Measurements from ENCODE around the gene CAPN13. TPM values are rescaled to one million over a fixed set of nuclear protein-coding genes. Genes with fewer than 3 reads are reported as not detected.

CAPN13 gene
- polyA plus RNA-seq, 1 donor (not counting 4 experiments of a cell fraction or from before 2014, with no cell fraction given): not detected

GRCh38 chr2:30758191-30758651, 49.0 kb downstream of the CAPN13 start:
- Histone ChIP-seq H3K27me3 (ENCODE audit: control insufficient read depth, extremely low read depth, insufficient read depth, low read length) (peaks cover 12% of the 10 kb centered on the region), H3K9me3 (ENCODE audit: control insufficient read depth, low read depth, low read length) (no peaks in the 10 kb centered on the region)
- TF ChIP-seq, protein P1, sequence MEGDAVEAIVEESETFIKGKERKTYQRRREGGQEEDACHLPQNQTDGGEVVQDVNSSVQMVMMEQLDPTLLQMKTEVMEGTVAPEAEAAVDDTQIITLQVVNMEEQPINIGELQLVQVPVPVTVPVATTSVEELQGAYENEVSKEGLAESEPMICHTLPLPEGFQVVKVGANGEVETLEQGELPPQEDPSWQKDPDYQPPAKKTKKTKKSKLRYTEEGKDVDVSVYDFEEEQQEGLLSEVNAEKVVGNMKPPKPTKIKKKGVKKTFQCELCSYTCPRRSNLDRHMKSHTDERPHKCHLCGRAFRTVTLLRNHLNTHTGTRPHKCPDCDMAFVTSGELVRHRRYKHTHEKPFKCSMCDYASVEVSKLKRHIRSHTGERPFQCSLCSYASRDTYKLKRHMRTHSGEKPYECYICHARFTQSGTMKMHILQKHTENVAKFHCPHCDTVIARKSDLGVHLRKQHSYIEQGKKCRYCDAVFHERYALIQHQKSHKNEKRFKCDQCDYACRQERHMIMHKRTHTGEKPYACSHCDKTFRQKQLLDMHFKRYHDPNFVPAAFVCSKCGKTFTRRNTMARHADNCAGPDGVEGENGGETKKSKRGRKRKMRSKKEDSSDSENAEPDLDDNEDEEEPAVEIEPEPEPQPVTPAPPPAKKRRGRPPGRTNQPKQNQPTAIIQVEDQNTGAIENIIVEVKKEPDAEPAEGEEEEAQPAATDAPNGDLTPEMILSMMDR (optimal IDR thresholded peaks at IDR 0.05 in 1 of 3, IDR thresholded peaks at IDR 0.05 in 1 of 3, conservative IDR thresholded peaks at IDR 0.05 in 1 of 3; ENCODE audit: extremely low read depth in 1 of 3, insufficient read depth in 2 of 3, low read length in 3 of 3): no peak
- no peak for TF ChIP-seq EZH2 (IDR thresholded peaks at IDR 0.05; ENCODE audit: low read length)

DNA sequence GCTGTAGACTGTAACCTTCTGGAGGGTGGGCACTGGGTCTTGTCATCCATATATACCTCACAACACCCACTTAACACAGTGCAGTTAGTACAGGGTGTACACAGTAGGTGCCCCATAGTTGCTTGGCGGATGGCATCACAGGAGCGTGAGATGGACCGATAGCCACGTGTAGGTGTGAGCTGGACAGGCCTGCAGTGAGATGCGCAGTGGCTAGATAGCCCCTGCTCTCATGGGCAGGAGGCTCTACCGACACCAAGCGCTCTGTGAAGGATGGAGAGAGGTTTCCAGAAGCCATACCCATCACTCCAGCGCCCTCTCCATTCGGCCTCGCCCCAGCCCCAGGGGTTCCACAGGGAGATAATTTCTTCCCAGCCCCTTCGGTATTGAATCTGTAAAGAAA, 49.5 kb downstream of the CAPN13 start:
- Histone ChIP-seq H3K27ac (ENCODE audit: control insufficient read depth, insufficient read depth, low read length) (no peak overlapping the region), H3K27me3 (ENCODE audit: control insufficient read depth, extremely low read depth, insufficient read depth, low read length) (peaks cover 16% of the 10 kb centered on the region), H2AFZ (ENCODE audit: control insufficient read depth, low read length) (no peak overlapping the region), H3K79me2 (ENCODE audit: control insufficient read depth, insufficient read depth, low read length) (no peaks in the 10 kb centered on the region), H3K4me2 (ENCODE audit: control insufficient read depth, extremely low read depth, insufficient read depth, low read depth, low read length) (no peak overlapping the region), H3K9ac (ENCODE audit: control insufficient read depth, extremely low read depth, insufficient read depth, low read length) (no peak overlapping the region), H3K4me3 (ENCODE audit: control insufficient read depth in 2 of 3, extremely low read depth in 1 of 3, insufficient read depth in 2 of 3, low read depth in 1 of 3, low read length in 3 of 3) (no peak overlapping the region), H3K36me3 (ENCODE audit: control insufficient read depth in 2 of 2, extremely low read depth in 1 of 2, insufficient read depth in 2 of 2, low read length in 2 of 2) (no peaks in the 10 kb centered on the region), H3K9me3 (ENCODE audit: control insufficient read depth, low read depth, low read length) (no peaks in the 10 kb centered on the region), H4K20me1 (ENCODE audit: control insufficient read depth, extremely low read depth, insufficient read depth, low read length) (no peaks in the 10 kb centered on the region), H3K9me1 (ENCODE audit: control insufficient read depth, extremely low read depth, insufficient read depth, low read length) (no peaks in the 10 kb centered on the region), H3K4me1 (ENCODE audit: control insufficient read depth, extremely low read depth, insufficient read depth, low read length) (peaks cover 9% of the 10 kb centered on the region)
- no peak for FAIRE-seq
- DNase-seq (ENCODE audit: low read depth, low spot score): no peak
- TF ChIP-seq EZH2 (IDR thresholded peaks at IDR 0.05; ENCODE audit: low read length): no peak
- TF ChIP-seq, protein P1 (optimal IDR thresholded peaks at IDR 0.05 in 1 of 3, IDR thresholded peaks at IDR 0.05 in 1 of 3, conservative IDR thresholded peaks at IDR 0.05 in 1 of 3; ENCODE audit: extremely low read depth in 1 of 3, insufficient read depth in 2 of 3, low read length in 3 of 3): no peak
- dilution Hi-C loops (cut with MboI; ENCODE audit: extremely low pct_ligation_motif_present, low sequenced_read_pairs): no loop called here

More at GRCh38 chr2:30758191-30758651, 49.0 kb downstream of the CAPN13 start:
- no peaks in the 10 kb centered on the region for H3K9me1 ChIP-seq (ENCODE audit: control insufficient read depth, extremely low read depth, insufficient read depth, low read length)
- no peaks in the 10 kb centered on the region for H3K79me2 ChIP-seq (ENCODE audit: control insufficient read depth, insufficient read depth, low read length)
- no peaks in the 10 kb centered on the region for H3K36me3 ChIP-seq (ENCODE audit: control insufficient read depth in 2 of 2, extremely low read depth in 1 of 2, insufficient read depth in 2 of 2, low read length in 2 of 2)
- H3K4me3 ChIP-seq (ENCODE audit: control insufficient read depth in 2 of 3, extremely low read depth in 1 of 3, insufficient read depth in 2 of 3, low read depth in 1 of 3, low read length in 3 of 3): no peak overlapping the region
- peaks cover 9% of the 10 kb centered on the region for H3K4me1 ChIP-seq (ENCODE audit: control insufficient read depth, extremely low read depth, insufficient read depth, low read length)
- DNase-seq (ENCODE audit: low read depth, low spot score) (no peak), FAIRE-seq (no peak)
- no peak overlapping the region for H2AFZ ChIP-seq (ENCODE audit: control insufficient read depth, low read length)
- H3K4me2 ChIP-seq (ENCODE audit: control insufficient read depth, extremely low read depth, insufficient read depth, low read depth, low read length): no peak overlapping the region
- dilution Hi-C loops (cut with MboI; ENCODE audit: extremely low pct_ligation_motif_present, low sequenced_read_pairs): no loop called here
- H3K9ac ChIP-seq (ENCODE audit: control insufficient read depth, extremely low read depth, insufficient read depth, low read length): no peak overlapping the region
- H4K20me1 ChIP-seq (ENCODE audit: control insufficient read depth, extremely low read depth, insufficient read depth, low read length): no peaks in the 10 kb centered on the region
- H3K27ac ChIP-seq (ENCODE audit: control insufficient read depth, insufficient read depth, low read length): no peak overlapping the region

All from keratinocyte (primary cell).